NCI-H748 treated with DMSO at 0.1 percent for 48 hours (cell line): ENCODE data around the gene ACVR1.
A peak's percentile ranks its signal among the peaks of the same experiment; 100 is the strongest.

Experiments
- DNase-seq: peaks from one replicate; lab custom pipeline; 2025; lab: John Stamatoyannopoulos, UW

The ACVR1 gene

DNA sequence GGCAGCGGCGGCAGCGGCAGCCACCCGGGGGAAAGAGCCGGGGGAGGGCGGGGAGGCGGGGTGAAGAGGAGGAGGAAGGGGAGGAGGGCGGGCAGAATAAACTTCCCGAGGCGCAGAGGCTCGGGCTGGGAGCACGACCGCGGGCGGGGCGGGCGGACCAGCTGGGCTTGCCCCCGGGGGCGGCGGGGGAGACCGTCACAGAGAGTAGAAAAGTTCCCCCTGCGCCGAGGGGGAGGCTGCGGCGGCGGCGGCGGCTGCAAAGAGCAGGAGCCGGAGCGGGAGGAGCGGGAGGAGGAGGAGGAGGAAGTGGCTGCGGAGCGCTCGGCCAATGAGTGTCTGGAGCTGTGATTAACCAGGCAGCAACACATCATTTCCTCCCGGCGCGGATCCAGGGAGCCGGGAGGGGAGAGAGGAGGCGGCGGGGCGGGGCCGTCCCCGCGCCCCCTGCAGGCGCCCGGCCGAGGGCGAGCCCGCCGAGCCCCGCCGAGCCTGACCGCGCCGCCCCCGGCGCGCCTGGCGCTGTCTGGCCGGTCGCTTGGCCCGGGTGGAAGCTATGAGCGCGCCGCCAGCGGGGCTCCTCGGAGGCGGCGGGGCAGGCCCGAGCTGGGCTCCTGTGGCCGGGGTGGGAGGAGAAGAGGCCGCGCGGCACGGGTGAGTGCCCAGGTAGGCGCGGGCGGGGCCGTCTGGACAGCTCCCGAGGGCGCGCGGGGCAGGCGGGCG is at the start of gene ACVR1:
TSS of gene ACVR1 (minus strand) at position 265 of the 720 bp plus-strand sequence. CDS start 76,837 bp downstream, outside the sequence.
- peak; percentile 82 for DNase-seq

DNA sequence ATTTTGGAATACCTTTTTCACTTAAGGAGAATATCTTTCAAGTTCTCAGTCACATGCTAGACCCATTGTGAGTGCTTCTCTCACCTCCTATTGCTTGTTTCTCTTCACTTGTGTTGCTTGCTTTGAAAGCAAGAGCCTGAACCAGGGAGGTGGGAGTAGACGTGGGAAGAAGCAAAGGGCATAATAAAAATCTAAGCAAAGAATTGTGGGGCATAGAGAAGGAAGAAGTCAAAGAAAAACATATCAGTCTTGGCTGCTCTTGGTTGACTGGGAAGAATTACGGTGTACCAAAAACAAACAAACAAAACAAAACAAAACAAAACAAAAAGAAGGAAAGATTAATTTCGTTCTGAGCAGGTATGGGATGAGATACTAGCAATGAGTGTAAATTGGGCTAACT is 48.9 kb upstream of the ACVR1 start:
- no peak for DNase-seq

DNA sequence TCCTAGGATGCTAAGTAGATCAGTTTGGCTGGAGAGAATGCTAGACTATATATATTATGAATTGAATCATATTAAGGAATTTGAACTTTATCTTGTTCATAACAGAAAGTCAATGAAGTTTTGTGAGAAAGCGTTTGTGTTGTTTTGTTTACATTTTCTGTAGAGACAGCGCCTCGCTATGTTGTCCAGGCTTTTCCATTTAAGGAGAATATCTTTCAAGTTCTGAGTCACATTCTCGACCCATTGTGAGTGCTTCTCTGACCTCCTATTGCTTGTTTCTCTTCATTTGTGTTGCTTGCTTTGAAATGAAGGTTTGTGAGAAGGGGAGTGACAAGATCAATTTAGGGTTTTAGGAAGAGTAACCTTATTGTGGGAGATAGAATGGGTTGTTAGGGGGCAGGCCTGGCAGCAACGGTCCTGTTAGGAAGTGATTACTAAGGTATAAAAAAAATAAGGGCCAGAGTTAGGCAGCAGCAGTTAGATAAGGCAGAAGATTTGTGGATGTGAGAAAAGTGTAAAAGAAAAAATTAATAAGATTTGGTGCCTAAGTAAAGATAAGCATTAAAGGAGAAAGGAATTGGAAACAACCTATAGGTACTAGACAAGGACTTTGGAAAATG is 47.6 kb upstream of the ACVR1 start:
- DNase-seq: no peak

DNA sequence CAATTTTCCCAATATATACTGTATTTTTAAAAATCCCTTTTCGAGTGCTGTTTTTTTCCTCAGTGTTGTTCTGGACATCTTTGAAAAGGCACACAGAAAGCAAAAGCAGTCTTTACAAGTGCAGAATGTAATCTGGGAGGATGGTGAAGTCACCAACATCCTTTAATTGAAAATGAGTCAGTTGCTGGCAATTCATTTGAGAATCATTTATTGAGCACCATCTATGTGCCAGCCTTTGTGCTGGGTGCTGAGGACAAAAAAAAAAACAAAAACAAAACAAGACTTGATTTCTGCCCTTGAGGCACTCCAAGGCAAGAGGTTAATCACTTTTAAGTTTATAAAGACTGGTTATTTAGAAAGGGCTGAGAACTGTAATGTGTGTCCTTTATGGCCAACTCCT is 46.7 kb upstream of the ACVR1 start:
- DNase-seq: no peak

DNA sequence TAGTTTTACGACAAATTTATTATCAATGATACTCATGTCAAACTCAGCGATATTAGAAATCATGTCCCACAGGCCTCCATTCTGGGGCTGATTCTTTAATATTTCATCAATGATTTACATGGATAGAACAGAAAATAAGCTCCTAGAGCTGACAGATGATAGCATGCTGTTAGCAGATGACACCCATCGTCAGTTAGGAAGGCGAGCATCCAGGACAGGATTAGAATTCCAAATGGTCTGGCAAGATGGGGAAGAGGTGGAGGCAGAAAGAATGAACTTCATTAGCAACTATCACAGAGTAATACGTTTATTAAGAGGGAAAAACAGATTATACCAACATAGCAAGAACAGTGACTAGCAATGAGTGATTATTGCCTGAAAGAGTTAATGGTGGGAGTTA is 46.2 kb upstream of the ACVR1 start:
- DNase-seq: no peak

DNA sequence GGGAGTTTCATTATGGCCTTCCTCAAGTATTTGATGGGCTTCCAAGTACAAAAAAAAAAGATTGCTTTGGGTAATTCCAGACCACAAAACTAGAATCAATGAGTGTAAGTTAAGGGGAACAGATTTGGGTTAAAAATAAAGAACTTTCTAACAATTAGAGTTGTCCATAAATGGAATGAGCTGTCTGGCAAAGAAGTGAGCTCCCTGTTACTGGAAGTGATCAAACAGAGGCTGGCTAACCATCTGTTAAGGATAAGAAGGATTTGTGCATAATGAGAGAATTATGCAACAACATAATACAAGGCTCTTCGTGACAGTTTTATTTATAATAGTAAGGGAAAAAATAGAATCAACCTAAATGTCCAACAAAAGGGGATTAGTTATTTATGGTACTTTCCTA is 44.6 kb upstream of the ACVR1 start:
- DNase-seq: no peak

DNA sequence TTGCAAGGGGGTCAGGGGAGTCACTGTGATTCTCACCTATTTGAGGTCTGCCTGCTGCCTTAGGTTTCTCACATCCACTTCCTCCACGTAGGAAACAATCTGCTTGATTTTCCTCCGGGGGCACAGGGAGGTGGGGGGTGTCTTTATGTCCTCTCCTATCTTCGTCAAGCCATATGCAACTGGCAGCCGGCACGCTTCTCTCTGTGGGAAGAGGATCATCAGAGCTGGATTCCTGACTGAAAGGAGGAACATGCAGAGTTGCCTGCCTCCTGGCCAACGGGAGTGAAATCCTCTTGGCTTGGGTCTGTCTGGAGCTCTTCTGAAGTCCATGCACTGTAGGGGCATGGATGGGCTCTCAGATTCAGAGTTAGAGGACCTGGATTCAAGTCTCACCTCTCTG is 43.1 kb upstream of the ACVR1 start:
- no peak for DNase-seq

DNA sequence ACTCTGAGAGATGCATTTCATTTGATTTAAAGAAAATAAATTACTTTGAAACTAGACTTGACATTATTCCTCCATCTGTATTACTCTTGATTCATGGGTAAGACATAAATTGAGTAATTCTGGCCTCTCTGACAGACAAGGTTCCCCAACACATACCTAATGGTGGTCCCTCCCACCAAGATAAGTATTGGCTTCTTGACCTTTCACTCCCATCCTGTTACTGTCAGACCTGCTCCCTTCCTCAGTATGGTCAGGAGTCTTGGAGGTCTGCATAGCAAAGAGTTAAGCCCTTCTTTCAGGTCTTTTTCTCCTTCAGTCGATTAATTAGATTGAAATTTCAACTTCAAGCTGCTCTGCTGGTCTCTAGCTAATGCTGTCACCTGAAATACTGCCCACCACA is 42.2 kb upstream of the ACVR1 start:
- no peak for DNase-seq

DNA sequence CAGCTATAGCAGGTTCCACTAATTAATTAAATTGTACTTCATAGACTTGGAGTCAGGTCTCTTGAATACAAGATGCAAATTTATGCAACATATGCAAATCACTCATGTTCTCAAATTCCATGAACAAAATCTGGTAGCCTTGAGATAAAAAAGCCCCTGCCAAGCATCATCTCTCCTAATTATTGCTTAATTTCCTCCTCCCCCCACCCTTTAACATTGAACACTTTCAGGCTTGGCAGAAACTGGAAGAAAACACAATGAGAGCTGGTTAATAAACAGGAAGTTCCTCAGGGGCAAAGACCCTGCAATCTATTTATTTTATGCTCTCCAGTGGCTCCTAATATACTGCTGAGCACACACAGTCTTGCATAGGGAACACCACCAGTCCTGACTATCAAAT is 35.6 kb upstream of the ACVR1 start:
- peak; percentile 61 for DNase-seq

DNA sequence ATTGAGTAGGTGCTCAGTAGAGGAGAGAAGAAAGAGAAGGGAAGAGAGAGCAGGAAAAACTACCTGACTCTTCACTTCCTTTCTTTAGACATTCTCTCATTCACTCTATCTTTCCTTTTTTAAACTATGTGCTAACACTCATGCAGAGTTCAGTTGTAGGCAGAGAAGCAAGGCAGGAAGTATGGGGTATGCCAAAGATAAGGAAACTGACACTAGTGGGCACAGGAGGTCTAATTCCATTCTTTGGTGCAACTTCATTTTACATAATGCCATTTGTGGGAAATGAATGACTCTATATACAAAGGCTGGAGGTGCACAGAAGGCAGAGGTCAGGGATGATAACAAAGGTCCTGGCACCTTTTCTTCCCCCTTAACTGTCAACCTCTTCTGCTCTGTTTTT is 35.1 kb upstream of the ACVR1 start:
- no peak for DNase-seq

DNA sequence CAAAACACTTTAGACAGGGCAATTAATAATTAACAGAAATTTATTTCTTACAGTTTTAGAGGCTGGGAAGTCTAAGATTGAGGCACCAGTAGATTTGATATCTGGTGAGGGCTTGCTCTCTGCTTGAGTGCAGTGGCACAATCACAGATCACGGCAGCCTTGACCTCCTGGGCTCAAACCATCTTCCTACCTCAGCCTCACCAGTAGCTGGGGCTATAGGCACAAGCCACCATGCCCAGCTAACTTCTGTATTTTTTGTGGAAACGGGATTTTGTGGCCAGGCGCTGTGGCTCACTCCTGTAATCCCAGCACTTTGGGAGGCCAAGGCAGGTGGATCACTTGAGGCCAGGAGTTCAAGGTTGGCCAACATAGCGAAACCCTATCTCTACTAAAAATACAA is 29.0 kb upstream of the ACVR1 start:
- no peak for DNase-seq

DNA sequence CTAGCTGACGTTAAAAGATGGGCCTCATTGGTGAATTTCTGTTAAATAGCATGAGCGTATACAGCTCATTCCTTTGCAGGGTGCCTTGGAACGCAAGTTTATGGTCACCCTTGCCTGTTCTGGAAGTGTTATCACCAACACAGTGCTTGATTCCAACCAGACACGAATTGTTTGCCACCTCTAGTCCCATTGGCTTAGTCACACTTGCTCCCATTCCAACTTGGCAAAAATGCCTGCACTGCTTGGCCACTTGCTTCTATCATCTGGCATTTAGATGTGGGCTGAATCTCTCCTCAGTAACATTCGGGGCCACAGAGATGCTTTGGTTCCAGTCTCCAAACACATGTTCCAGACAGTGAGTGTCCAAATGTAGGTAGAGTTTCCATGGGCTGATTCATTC is 27.5 kb upstream of the ACVR1 start:
- no peak for DNase-seq

DNA sequence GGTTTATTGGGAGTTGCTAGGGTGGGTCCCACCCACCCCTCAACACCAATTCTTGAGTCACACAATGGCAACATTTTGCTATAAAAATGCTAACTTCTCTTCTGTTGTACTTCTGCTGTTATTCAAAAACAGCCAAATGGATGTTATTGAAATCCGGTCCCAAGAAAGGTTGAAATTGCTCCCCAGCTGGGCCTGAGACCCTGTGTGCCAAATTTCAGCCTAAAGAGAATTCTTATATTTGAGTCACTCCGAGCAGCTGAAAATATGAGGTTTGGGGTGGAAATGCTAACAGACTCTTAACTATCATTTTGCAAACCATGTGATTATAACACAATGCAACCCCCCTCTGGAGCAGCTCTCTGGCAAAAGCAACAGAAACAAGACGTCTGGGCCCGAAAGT is 27.0 kb upstream of the ACVR1 start:
- DNase-seq: no peak

DNA sequence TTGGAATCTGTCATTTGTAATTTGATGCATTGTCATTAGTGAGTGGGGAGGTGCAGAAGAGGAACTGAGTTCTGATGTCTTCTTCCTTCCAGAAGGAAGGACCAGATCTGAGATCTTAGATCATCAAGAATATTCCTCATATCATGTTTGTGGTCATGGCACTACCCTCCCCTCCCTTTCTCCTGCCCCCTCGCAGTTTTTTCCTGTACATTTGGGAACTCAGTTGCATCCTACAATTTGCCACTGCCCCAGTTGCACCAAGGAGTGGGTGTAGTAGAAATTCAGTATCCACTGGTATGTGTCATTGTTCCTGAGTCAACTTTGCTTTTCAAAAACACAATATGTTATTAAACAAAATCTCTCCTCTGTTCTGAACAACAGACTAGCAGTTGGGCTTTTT is 26.6 kb upstream of the ACVR1 start:
- DNase-seq: no peak

DNA sequence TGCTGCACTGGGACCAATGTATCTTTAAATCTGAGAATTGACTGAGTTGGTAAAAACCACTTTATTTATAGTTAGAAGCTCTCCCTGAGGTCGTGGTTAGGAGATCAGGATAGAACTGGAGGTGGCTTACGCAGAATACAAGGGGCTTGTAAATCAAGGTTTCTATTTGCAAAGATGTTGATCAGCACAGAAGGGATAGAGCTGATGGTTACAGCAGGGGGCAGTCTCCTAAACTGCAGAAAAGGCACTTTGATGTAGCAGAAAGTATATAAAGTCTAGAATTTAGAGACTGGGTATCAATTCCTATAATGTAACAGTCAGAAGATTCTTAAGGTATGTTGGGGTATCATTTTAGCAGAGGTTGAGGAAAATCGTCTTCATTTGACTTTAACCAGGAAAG is 25.2 kb upstream of the ACVR1 start:
- DNase-seq: no peak

DNA sequence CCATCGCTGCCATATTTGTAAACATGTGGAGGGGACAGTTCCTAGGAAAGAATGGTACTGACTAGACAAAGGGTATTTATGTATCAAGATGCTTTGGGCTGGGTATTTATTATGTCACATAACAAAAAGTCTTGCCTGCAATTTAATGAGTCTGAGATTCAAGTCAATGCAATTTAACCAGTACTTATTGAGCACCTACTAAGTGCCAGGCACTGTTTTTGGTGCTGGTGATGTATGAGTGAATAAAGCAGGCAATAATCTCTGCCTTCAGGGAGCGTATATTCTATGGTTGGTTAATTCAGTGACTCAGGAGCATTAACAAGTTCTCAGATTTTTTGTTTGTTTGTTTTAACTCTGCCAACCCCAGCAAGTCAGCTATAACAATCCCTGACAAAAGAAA is 24.6 kb upstream of the ACVR1 start:
- no peak for DNase-seq

DNA sequence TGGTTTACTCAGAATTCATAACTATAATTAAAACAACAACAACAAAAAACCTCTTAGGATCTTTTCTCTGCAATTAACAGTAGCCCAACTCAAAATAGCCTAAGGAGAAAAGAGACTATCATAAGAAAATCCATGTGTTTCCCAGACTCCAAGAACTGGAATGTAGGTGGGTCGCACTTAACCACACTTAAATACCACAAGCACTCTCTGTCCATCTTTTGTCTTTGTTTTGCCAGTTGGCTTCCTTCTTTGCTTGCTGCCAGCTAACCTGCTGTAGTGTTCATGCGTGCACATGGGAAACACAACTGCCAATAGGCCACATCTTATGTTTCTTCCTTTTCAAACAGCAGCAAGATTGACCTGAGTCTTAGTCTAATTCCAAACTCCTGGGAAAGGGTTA is 24.1 kb upstream of the ACVR1 start:
- DNase-seq: no peak

DNA sequence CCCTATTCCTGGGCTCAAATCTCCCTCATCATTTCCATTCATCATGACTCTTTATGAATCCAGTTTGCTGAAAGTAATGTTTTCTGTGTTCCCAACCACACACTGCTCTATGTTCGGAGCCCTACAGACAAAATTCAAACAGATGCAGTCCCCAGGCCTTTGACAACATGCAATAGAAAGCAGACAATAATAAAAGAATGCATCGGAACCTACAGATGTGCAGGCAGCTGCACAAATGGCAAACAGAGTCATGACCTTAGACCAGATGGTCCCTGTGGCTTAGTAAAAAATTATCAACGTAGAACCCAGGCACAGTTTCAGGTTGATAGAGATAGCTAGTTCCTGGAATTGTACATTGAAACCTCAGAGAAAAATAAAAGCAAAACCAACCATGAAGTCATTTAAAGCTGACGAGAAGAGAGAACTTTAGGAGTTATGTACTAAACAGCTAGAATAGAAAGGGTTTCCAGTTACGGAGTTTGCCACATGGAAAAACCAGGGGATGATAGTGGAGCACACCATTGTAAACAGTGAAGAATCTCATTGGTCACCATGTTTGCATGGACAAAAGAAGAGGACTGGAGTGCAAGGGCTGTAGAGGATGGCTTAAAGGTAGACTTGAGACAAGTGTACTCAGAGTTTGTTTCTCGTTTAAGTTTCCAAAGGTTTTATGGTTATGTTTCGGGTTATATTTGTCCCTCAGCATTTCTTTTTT is 23.2 kb upstream of the ACVR1 start:
- no peak for DNase-seq

DNA sequence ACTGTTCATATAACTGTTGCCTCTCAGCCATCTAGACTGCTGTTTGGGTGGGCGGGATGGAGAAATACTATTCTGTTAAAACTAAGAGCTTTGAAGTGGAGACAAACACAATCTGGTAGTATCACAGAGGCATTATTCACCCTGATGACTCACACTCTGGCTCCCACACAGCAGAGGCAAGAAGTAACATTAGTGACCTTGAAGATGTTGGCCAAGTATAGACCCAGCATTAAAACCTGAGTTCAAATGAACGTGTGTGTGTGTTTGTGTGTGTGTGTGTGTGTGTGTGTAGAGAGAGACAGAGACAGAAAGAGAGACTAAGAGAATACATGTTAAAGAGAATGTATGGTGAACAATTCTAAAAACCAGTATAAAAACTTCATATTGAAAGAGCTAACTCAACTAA is 22.5 kb upstream of the ACVR1 start:
- no peak for DNase-seq

DNA sequence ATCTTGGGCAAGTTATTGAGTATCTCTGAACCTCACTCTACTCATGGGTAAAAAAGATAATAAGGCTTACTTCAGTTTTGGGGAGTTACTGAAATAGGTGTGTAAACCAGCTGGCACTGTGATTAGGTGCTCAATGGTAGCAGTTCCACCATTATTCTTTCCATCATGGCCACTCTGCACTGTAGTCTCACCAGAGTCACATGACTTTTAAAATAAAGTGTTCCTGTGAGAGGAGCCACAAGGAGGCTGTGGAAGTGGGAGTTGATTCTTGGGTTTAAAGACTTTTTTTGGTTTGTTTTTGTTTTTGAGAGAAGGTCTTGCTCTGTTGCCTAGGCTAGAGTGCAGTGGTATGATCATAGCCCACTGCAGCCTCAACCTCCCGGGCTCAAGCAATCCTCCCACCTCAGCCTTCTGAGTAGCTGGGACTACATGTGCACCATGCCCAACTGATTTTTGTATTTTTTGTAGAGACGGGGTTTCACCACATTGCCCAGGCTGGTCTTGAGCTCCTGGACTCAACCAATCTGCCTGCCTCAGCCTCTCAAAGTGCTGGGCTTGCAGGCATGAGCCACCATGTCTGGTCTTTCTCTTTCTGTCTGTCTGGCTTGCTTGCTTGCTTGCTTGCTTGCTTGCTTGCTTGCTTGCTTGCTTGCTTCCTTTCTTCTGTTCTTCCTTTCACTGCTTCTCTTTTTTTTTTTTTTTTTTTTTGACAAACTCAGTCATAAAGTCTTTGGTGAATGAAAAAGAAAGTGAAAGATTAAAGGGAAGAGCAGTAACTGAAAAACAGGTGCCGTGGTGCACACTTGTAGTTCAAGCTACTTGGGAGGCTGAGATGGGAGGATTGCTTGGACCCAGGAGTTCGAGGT is 21.2 kb upstream of the ACVR1 start:
- DNase-seq: no peak

DNA sequence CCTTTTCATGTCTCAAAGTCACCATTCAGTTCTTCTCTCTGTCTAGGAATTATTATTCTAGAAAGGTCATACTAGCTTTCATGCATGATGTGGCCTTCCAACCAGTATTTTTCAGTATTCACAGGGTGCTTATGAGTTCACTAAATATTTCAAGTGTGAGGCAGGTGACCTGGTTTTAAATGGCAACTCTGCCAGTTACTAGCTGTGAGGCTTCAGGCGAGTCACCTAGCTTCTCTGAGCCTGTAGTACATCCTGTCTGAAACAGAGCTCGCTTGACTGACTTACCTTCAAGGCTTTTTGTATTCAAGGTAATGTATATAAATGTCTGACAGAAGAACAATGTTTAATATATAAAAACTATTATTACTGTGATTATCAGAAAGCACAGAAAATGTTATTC is 19.4 kb upstream of the ACVR1 start:
- no peak for DNase-seq

DNA sequence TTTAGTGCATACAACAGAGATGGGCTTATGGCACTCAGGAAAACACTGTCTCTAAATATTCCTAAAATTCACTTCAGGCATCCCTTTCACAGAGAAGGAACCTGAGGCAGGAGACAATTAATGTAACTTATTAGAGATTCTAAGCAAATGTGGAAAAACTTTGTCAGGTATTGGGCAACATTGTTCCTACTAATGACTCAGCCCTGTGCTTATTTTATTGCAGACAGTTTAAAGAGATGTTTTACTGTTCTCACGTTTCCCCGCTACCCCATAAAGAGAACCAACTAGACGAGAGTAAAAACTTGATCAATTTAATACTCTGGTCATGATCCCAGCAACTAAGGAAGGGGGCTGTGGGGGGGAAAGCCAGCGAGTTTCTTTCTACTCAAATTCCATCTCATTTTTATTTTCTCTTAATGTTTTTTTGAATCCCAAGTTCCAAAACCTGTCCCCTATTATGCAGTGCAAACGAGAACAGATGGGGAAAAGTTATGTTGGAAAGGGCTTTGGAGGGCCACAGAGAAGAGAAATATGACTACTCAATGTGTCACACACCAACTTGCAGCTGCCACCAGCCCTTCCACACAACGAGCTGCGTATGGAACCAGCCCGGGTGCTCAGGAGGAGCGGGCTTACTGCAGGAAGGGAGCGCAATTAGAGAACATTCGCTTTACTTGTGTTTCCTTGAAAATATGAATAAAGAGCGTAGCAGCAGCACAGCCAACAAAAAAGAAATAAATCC is 18.7 kb upstream of the ACVR1 start:
- no peak for DNase-seq
